Activated naive CD4-positive, alpha-beta T cell treated with anti-CD3 and anti-CD28 coated beads for 36 hours (primary cell): ENCODE measurements around the gene BCOR. TPM values are rescaled to one million over a fixed set of nuclear protein-coding genes. Genes with fewer than 3 reads are reported as not detected.

Source experiments
- CTCF ChIA-PET: fragments of 350-600 bp; sonication (Branson Sonifier 250); formaldehyde crosslinking; loops from one replicate; lab custom pipeline; 2021; ENCODE audit warnings: antibody characterized with exemption; lab: Charles Lee
- DNase-seq: peaks from one replicate; pipeline ENCODE4 v3.0.0-alpha.2; 2020
- H3K27ac Mint-ChIP-seq: one replicate; pipeline ENCODE4 v1.8.0; 2021; ENCODE audit warnings: mild to moderate bottlenecking, mixed read lengths
- H3K27me3 Mint-ChIP-seq: one replicate; pipeline ENCODE4 v1.8.0; 2021; ENCODE audit warnings: low read depth, mixed read lengths
- H3K36me3 Mint-ChIP-seq: one replicate; pipeline ENCODE4 v1.8.0; 2021; ENCODE audit warnings: low read depth, mixed read lengths
- H3K4me1 Mint-ChIP-seq: one replicate; pipeline ENCODE4 v1.8.0; 2021; ENCODE audit warnings: low read depth, mixed read lengths
- H3K4me3 Mint-ChIP-seq: one replicate; pipeline ENCODE4 v1.8.0; 2021; ENCODE audit warnings: mild to moderate bottlenecking, moderate library complexity, mixed read lengths
- H3K9me3 Mint-ChIP-seq: one replicate; pipeline ENCODE4 v1.8.0; 2021; ENCODE audit warnings: mixed read lengths
- intact Hi-C: fragments of 100-400 bp; cut with micrococcal nuclease; formaldehyde crosslinking; loops from one replicate; pipeline ENCODE4 v1.15.1; 2023
- total RNA-seq, 2 experiments: library from RNA; stranded (reverse); gene quantifications; one replicate each; pipeline ENCODE4 v1.2.3, GENCODE V29; 2021

Gene BCOR
- total RNA-seq, 2 experiments from 2014 or later = 29.1 to 29.9 TPM

GRCh38 chrX:40037367-40037766 lies 60.4 kb downstream of the BCOR start:
- intact Hi-C loops = no loop called here

GRCh38 chrX:40035726-40036125 lies 62.0 kb downstream of the BCOR start:
- peaks cover 4% of the 10 kb centered on the region for H3K4me1 Mint-ChIP-seq
- no peaks in the 10 kb centered on the region for H3K9me3 Mint-ChIP-seq
- CTCF ChIA-PET = no interaction called here
- no peak overlapping the region for H3K27ac Mint-ChIP-seq
- no peaks in the 10 kb centered on the region for H3K27me3 Mint-ChIP-seq
- intact Hi-C loops = no loop called here
- H3K36me3 Mint-ChIP-seq = no peaks in the 10 kb centered on the region
- no peak for DNase-seq
- no peak overlapping the region for H3K4me3 Mint-ChIP-seq

More at GRCh38 chrX:40037367-40037766, 60.4 kb downstream of the BCOR start:
- Mint-ChIP-seq H3K27me3 (no peaks in the 10 kb centered on the region), H3K4me1 (peaks cover 17% of the 10 kb centered on the region), H3K9me3 (no peaks in the 10 kb centered on the region), H3K36me3 (no peaks in the 10 kb centered on the region), H3K4me3 (no peak overlapping the region), H3K27ac (no peak overlapping the region)
- no peak for DNase-seq
- CTCF ChIA-PET = no interaction called here

- Mint-ChIP-seq H3K36me3 (no peaks in the 10 kb centered on the region), H3K27ac (no peak overlapping the region), H3K4me3 (no peak overlapping the region), H3K27me3 (no peaks in the 10 kb centered on the region), H3K9me3 (no peaks in the 10 kb centered on the region), H3K4me1 (no peaks in the 10 kb centered on the region)
- intact Hi-C loops = no loop called here
- DNase-seq = no peak
- CTCF ChIA-PET = no interaction called here
Observed at GRCh38 chrX:40031911-40032310, 65.8 kb downstream of the BCOR start.

- Mint-ChIP-seq H3K9me3 (no peaks in the 10 kb centered on the region), H3K36me3 (no peaks in the 10 kb centered on the region), H3K27ac (no peak overlapping the region), H3K27me3 (no peaks in the 10 kb centered on the region), H3K4me3 (no peak overlapping the region), H3K4me1 (no peaks in the 10 kb centered on the region)
- CTCF ChIA-PET = no interaction called here
- no peak for DNase-seq
- intact Hi-C loops = no loop called here
Observed at GRCh38 chrX:40030205-40030604, 67.6 kb downstream of the BCOR start.

- CTCF ChIA-PET = interaction anchor here (1.5 kb wide), 1 partner anchor 9 kb away, joined by 5 read pairs; no protein-coding TSS in a partner anchor
- DNase-seq = peak; percentile 16
- Mint-ChIP-seq H3K36me3 (no peaks in the 10 kb centered on the region), H3K4me3 (no peak overlapping the region), H3K9me3 (no peaks in the 10 kb centered on the region), H3K4me1 (peaks cover 14% of the 10 kb centered on the region), H3K27me3 (no peaks in the 10 kb centered on the region), H3K27ac (no peak overlapping the region)
- intact Hi-C loops = loop anchor here (1.0 to 5.0 kb wide), 5 partner anchors 9 to 445 kb away; no protein-coding TSS in a partner anchor
Observed at GRCh38 chrX:40022421-40022820, 75.3 kb downstream of the BCOR start.

GRCh38 chrX:40021647-40022046 lies 76.1 kb downstream of the BCOR start:
- Mint-ChIP-seq H3K36me3 (no peaks in the 10 kb centered on the region), H3K9me3 (peaks cover 1% of the 10 kb centered on the region), H3K27me3 (no peaks in the 10 kb centered on the region), H3K4me3 (no peak overlapping the region), H3K27ac (peak overlapping the region; percentile 36), H3K4me1 (peaks cover 14% of the 10 kb centered on the region)
- intact Hi-C loops = loop anchor here (1.0 to 5.0 kb wide), 5 partner anchors 8 to 446 kb away; no protein-coding TSS in a partner anchor
- CTCF ChIA-PET = interaction anchor here (1.2 to 1.5 kb wide), 2 partner anchors 9 to 72 kb away, joined by 4 to 5 read pairs; no protein-coding TSS in a partner anchor
- DNase-seq = no peak

- Mint-ChIP-seq H3K27me3 (no peaks in the 10 kb centered on the region), H3K36me3 (no peaks in the 10 kb centered on the region), H3K27ac (no peak overlapping the region), H3K4me1 (peaks cover 14% of the 10 kb centered on the region), H3K4me3 (no peak overlapping the region), H3K9me3 (peaks cover 6% of the 10 kb centered on the region)
- DNase-seq = no peak
- intact Hi-C loops = loop anchor here (10.0 kb wide), 1 partner anchor 245 kb away; no protein-coding TSS in a partner anchor
- CTCF ChIA-PET = no interaction called here
Observed at GRCh38 chrX:40019541-40019940, 78.2 kb downstream of the BCOR start.

- Mint-ChIP-seq H3K27ac (no peak overlapping the region), H3K27me3 (no peaks in the 10 kb centered on the region), H3K9me3 (peaks cover 6% of the 10 kb centered on the region), H3K4me1 (peaks cover 14% of the 10 kb centered on the region), H3K4me3 (no peak overlapping the region), H3K36me3 (no peaks in the 10 kb centered on the region)
- intact Hi-C loops = loop anchor here (10.0 kb wide), 1 partner anchor 247 kb away; no protein-coding TSS in a partner anchor
- no peak for DNase-seq
- CTCF ChIA-PET = no interaction called here
Observed at GRCh38 chrX:40018041-40018440, 79.7 kb downstream of the BCOR start.

- Mint-ChIP-seq H3K27me3 (peaks cover 7% of the 10 kb centered on the region), H3K27ac (no peak overlapping the region), H3K4me1 (peaks cover 10% of the 10 kb centered on the region), H3K9me3 (peaks cover 6% of the 10 kb centered on the region), H3K4me3 (no peak overlapping the region), H3K36me3 (no peaks in the 10 kb centered on the region)
- peak; percentile 33 for DNase-seq
- CTCF ChIA-PET = no interaction called here
- intact Hi-C loops = loop anchor here (10.0 kb wide), 1 partner anchor 248 kb away; no protein-coding TSS in a partner anchor
Observed at GRCh38 chrX:40016749-40017148, 81.0 kb downstream of the BCOR start.

GRCh38 chrX:40015693-40016092 lies 82.1 kb downstream of the BCOR start:
- no peak for DNase-seq
- intact Hi-C loops = loop anchor here (10.0 kb wide), 1 partner anchor 249 kb away; no protein-coding TSS in a partner anchor
- H3K36me3 Mint-ChIP-seq = no peaks in the 10 kb centered on the region
- H3K27ac Mint-ChIP-seq = no peak overlapping the region
- CTCF ChIA-PET = no interaction called here
- H3K4me1 Mint-ChIP-seq = peaks cover 14% of the 10 kb centered on the region
- peaks cover 16% of the 10 kb centered on the region for H3K27me3 Mint-ChIP-seq
- H3K9me3 Mint-ChIP-seq = peaks cover 6% of the 10 kb centered on the region
- H3K4me3 Mint-ChIP-seq = no peak overlapping the region

- peak overlapping the region; percentile 63 for H3K27ac Mint-ChIP-seq
- H3K36me3 Mint-ChIP-seq = no peaks in the 10 kb centered on the region
- peaks cover 24% of the 10 kb centered on the region for H3K27me3 Mint-ChIP-seq
- H3K9me3 Mint-ChIP-seq = peaks cover 6% of the 10 kb centered on the region
- CTCF ChIA-PET = interaction anchor here (0.6 to 1.7 kb wide), 5 partner anchors 8 to 77 kb away, joined by 3 to 7 read pairs (median 5); no protein-coding TSS in a partner anchor
- DNase-seq = peak; percentile 55
- intact Hi-C loops = loop anchor here (1.0 to 10.0 kb wide), 6 partner anchors 9 to 251 kb away; partner anchors contain the start of gene BCOR
- H3K4me3 Mint-ChIP-seq = peak overlapping the region; percentile 69
- H3K4me1 Mint-ChIP-seq = peaks cover 26% of the 10 kb centered on the region
Observed at GRCh38 chrX:40013266-40014195, 84.2 kb downstream of the BCOR start.

- H3K27ac Mint-ChIP-seq = peak overlapping the region; percentile 63
- H3K9me3 Mint-ChIP-seq = peaks cover 6% of the 10 kb centered on the region
- H3K4me3 Mint-ChIP-seq = peak overlapping the region; percentile 69
- H3K4me1 Mint-ChIP-seq = peaks cover 26% of the 10 kb centered on the region
- H3K27me3 Mint-ChIP-seq = peaks cover 25% of the 10 kb centered on the region
- no peaks in the 10 kb centered on the region for H3K36me3 Mint-ChIP-seq
- CTCF ChIA-PET = interaction anchor here (1.4 to 1.7 kb wide), 2 partner anchors 9 to 57 kb away, joined by 5 to 6 read pairs; no protein-coding TSS in a partner anchor
- peak; percentile 23 for DNase-seq
- intact Hi-C loops = loop anchor here (1.0 to 10.0 kb wide), 6 partner anchors 9 to 252 kb away; partner anchors contain the start of gene BCOR
Observed at GRCh38 chrX:40012868-40013265, 84.9 kb downstream of the BCOR start.
